NT2/D1 (cell line): ENCODE results near the gene TFE3.

ENCODE experiments used
- YY1 ChIP-seq: IDR thresholded peaks from 2 replicates; pipeline ENCODE4 v1.6.1; 2011; ENCODE audit not compliant: insufficient read length, insufficient read depth
- ZNF274 ChIP-seq: IDR thresholded peaks from 2 replicates; pipeline ENCODE4 v1.6.1; 2011; ENCODE audit warnings: mild to moderate bottlenecking, low read depth, low read length

- TF ChIP-seq ZNF274 (no peak), YY1 (no peak)
These were observed 24.3 kb upstream of the TFE3 start for GRCh38 chrX:49067285-49068120.
